ENCODE results near the gene PCDHGA1.
"Not testable (repeated sequence)": the region's sequence is repeated elsewhere in the genome, so short reads cannot be mapped to it uniquely, and the experiment has no call there.

Gene PCDHGA1

DNA sequence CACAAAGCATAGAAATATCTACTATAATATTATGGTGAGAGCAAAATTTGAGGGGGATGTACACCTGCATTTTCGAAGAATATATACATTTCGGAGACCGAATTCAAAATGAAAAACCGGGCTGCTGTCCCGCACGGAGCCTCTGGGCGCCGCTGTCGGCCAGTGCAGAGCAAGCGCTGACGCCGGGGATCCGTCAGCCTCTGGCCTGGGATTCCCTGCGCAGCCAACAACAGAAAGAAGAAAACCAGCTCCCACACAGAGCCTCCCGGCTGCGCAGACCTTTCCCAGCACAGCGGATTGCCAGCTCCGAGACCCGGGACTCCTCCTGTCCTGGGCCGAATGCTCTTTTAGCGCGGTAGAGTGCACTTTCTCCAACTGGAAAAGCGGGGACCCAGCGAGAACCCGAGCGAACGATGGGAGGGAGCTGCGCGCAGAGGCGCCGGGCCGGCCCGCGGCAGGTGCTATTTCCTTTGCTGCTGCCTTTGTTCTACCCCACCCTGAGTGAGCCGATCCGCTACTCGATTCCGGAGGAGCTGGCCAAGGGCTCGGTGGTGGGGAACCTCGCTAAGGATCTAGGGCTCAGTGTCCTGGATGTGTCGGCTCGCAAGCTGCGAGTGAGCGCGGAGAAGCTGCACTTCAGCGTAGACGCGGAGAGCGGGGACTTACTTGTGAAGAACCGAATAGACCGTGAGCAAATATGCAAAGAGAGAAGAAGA lies 77.6 kb downstream of the PCDHGA1 start, which contains the start of gene PCDHGB6:
TSS of gene PCDHGB6 (plus strand) at position 232 of the 716 bp plus-strand sequence. CDS start at position 414, 182 bp downstream.
- Histone ChIP-seq H3K9ac (ENCODE audit: low read depth, low read length) (peak within 1 kb of the TSS; percentile 54), H3K27me3 (ENCODE audit: control insufficient read depth, insufficient read depth, low read length) (peaks cover 14% of the 10 kb centered on the region), H3K4me3 (ENCODE audit: low read depth, low read length) (peak within 1 kb of the TSS; percentile 72)
- not testable (repeated sequence) for H3K4me1 ChIP-seq (ENCODE audit: control insufficient read depth, insufficient read depth, low read length); H3K9me3 ChIP-seq (ENCODE audit: control insufficient read depth, insufficient read depth, low read length); H3K36me3 ChIP-seq (ENCODE audit: control insufficient read depth, insufficient read depth, low read length)

DNA sequence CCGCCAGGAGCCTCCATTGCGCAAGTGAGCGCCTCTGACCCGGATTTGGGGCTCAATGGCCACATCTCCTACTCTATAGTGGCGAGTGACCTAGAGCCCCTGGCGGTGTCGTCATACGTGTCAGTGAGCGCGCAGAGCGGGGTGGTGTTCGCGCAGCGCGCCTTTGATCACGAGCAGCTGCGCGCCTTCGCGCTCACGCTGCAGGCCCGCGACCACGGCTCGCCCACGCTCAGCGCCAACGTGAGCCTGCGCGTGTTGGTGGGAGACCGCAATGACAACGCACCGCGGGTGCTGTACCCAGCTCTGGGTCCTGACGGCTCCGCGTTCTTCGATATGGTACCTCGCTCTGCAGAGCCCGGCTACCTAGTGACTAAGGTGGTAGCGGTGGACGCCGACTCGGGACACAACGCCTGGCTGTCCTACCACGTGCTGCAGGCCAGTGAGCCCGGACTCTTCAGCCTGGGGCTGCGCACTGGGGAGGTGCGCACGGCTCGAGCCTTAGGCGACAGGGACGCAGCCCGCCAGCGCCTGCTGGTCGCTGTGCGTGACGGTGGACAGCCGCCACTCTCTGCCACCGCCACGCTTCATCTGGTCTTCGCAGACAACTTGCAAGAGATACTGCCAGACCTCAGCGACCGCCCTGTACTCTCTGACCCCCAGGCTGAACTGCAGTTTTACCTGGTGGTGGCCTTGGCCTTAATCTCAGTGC lies 79.4 kb downstream of the PCDHGA1 start:
- H3K9me3 ChIP-seq (ENCODE audit: control insufficient read depth, insufficient read depth, low read length) = no peaks in the 10 kb centered on the region
- no peak overlapping the region for H3K9ac ChIP-seq (ENCODE audit: low read depth, low read length)
- no peaks in the 10 kb centered on the region for H3K36me3 ChIP-seq (ENCODE audit: control insufficient read depth, insufficient read depth, low read length)
- no peak overlapping the region for H3K4me3 ChIP-seq (ENCODE audit: low read depth, low read length)
- H3K4me1 ChIP-seq (ENCODE audit: control insufficient read depth, insufficient read depth, low read length) = no peaks in the 10 kb centered on the region
- peaks cover 14% of the 10 kb centered on the region for H3K27me3 ChIP-seq (ENCODE audit: control insufficient read depth, insufficient read depth, low read length)

DNA sequence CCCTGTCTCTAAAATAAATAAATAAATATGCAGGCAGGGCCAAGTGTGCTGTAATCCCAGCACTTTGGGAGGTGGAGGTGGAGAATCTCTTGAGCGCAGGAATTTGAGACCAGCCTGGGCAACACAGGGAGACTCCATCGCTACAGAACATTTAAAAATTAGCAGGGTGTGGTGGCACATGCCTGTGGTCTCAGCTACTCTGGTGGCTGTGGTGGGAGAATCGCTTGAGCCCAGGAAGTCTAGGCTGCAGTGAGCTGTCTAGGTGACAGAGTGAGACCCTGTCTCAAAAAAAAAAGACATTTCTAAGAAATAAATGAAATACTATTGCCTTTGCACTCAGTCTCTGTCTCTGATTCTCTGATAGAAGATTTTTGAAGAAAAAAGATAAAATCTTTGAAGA lies 81.3 kb downstream of the PCDHGA1 start:
- Histone ChIP-seq H3K4me3 (ENCODE audit: low read depth, low read length) (no peak overlapping the region), H3K9ac (ENCODE audit: low read depth, low read length) (no peak overlapping the region), H3K4me1 (ENCODE audit: control insufficient read depth, insufficient read depth, low read length) (no peaks in the 10 kb centered on the region), H3K9me3 (ENCODE audit: control insufficient read depth, insufficient read depth, low read length) (no peaks in the 10 kb centered on the region), H3K36me3 (ENCODE audit: control insufficient read depth, insufficient read depth, low read length) (no peaks in the 10 kb centered on the region), H3K27me3 (ENCODE audit: control insufficient read depth, insufficient read depth, low read length) (peaks cover 14% of the 10 kb centered on the region)

DNA sequence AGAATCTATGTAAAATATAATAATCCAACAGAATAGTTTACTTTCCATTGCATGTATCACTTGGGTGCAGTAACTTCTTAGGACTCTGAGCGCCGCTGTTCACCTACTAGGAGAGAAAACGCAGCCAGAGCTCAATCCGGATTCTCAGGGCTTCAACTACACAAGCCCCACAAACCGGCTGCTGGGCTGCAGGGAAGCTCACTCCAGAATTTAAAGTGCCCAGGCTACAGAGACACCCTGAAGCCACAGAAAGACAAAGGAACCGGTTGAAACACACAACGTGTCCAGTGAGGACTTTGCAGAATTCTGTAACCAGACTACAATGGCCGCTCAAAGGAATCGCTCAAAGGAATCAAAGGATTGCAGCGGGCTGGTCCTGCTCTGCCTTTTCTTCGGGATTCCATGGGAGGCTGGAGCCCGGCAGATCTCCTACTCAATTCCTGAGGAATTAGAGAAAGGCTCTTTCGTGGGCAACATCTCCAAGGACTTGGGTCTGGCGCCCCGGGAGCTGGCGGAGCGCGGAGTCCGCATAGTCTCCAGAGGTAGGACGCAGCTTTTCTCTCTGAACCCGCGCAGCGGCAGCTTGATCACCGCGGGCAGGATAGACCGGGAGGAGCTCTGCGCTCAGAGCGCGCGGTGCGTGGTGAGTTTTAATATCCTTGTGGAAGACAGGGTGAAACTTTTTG lies 82.7 kb downstream of the PCDHGA1 start, which contains the start of gene PCDHGA10:
TSS of gene PCDHGA10 (plus strand) at position 134 of the 686 bp plus-strand sequence. CDS start at position 323, 189 bp downstream.
- no peaks in the 10 kb centered on the region for H3K4me1 ChIP-seq (ENCODE audit: control insufficient read depth, insufficient read depth, low read length)
- no peaks in the 10 kb centered on the region for H3K9me3 ChIP-seq (ENCODE audit: control insufficient read depth, insufficient read depth, low read length)
- H3K36me3 ChIP-seq (ENCODE audit: control insufficient read depth, insufficient read depth, low read length) = no peaks in the 10 kb centered on the region
- peak within 1 kb of the TSS; percentile 59 for H3K4me3 ChIP-seq (ENCODE audit: low read depth, low read length)
- H3K9ac ChIP-seq (ENCODE audit: low read depth, low read length) = peak within 1 kb of the TSS; percentile 28
- H3K27me3 ChIP-seq (ENCODE audit: control insufficient read depth, insufficient read depth, low read length) = peaks cover 15% of the 10 kb centered on the region

DNA sequence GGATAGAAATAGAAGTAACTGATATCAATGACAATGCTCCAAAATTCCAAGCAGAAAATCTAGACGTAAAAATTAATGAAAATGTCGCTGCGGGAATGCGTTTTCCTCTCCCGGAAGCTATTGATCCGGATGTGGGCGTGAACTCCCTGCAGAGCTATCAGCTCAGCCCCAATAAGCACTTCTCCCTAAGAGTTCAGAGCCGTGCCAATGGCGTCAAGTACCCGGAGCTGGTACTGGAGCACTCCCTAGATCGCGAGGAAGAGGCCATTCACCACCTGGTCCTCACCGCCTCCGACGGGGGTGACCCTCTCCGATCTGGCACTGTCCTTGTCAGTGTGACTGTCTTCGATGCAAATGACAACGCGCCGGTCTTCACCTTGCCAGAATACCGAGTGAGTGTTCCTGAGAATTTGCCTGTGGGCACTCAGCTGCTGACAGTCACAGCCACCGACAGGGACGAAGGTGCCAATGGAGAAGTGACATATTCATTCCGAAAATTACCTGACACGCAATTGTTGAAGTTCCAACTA lies 83.3 kb downstream of the PCDHGA1 start:
- Histone ChIP-seq H3K27me3 (ENCODE audit: control insufficient read depth, insufficient read depth, low read length) (peaks cover 17% of the 10 kb centered on the region), H3K36me3 (ENCODE audit: control insufficient read depth, insufficient read depth, low read length) (no peaks in the 10 kb centered on the region), H3K9ac (ENCODE audit: low read depth, low read length) (peak overlapping the region; percentile 28), H3K4me3 (ENCODE audit: low read depth, low read length) (peak overlapping the region; percentile 59), H3K4me1 (ENCODE audit: control insufficient read depth, insufficient read depth, low read length) (no peaks in the 10 kb centered on the region), H3K9me3 (ENCODE audit: control insufficient read depth, insufficient read depth, low read length) (no peaks in the 10 kb centered on the region)

DNA sequence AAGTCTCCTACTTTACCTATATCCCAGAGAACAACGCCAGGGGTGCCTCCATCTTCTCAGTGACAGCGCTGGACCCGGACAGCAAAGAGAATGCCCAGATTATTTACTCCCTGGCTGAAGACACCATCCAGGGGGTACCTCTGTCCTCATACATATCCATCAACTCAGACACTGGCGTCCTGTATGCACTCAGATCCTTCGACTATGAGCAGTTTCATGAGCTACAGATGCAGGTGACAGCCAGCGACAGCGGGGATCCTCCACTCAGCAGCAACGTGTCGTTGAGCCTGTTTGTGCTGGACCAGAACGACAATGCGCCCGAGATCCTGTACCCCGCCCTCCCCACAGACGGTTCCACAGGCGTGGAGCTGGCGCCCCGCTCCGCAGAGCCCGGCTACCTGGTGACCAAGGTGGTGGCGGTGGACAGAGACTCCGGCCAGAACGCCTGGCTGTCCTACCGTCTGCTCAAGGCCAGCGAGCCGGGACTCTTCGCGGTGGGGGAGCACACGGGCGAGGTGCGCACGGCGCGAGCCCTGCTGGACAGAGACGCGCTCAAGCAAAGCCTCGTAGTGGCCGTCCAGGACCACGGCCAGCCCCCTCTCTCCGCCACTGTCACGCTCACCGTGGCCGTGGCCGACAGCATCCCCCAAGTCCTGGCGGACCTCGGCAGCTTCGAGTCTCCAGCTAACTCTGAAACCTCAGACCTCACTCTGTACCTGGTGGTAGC lies 84.4 kb downstream of the PCDHGA1 start:
- H3K4me3 ChIP-seq (ENCODE audit: low read depth, low read length); H3K36me3 ChIP-seq (ENCODE audit: control insufficient read depth, insufficient read depth, low read length); H3K4me1 ChIP-seq (ENCODE audit: control insufficient read depth, insufficient read depth, low read length); H3K9ac ChIP-seq (ENCODE audit: low read depth, low read length); H3K9me3 ChIP-seq (ENCODE audit: control insufficient read depth, insufficient read depth, low read length): not testable (repeated sequence)
- peaks cover 14% of the 10 kb centered on the region for H3K27me3 ChIP-seq (ENCODE audit: control insufficient read depth, insufficient read depth, low read length)

DNA sequence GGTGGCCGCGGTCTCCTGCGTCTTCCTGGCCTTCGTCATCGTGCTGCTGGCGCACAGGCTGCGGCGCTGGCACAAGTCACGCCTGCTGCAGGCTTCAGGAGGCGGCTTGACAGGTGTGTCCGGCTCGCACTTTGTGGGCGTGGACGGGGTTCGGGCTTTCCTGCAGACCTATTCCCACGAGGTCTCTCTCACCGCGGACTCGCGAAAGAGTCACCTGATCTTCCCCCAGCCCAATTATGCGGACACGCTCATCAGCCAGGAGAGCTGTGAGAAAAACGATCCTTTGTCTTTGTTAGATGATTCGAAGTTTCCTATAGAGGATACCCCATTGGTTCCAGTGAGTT lies 84.9 kb downstream of the PCDHGA1 start:
- H3K4me3 ChIP-seq (ENCODE audit: low read depth, low read length); H3K9ac ChIP-seq (ENCODE audit: low read depth, low read length); H3K9me3 ChIP-seq (ENCODE audit: control insufficient read depth, insufficient read depth, low read length); H3K4me1 ChIP-seq (ENCODE audit: control insufficient read depth, insufficient read depth, low read length); H3K36me3 ChIP-seq (ENCODE audit: control insufficient read depth, insufficient read depth, low read length): not testable (repeated sequence)
- H3K27me3 ChIP-seq (ENCODE audit: control insufficient read depth, insufficient read depth, low read length) = peaks cover 17% of the 10 kb centered on the region

DNA sequence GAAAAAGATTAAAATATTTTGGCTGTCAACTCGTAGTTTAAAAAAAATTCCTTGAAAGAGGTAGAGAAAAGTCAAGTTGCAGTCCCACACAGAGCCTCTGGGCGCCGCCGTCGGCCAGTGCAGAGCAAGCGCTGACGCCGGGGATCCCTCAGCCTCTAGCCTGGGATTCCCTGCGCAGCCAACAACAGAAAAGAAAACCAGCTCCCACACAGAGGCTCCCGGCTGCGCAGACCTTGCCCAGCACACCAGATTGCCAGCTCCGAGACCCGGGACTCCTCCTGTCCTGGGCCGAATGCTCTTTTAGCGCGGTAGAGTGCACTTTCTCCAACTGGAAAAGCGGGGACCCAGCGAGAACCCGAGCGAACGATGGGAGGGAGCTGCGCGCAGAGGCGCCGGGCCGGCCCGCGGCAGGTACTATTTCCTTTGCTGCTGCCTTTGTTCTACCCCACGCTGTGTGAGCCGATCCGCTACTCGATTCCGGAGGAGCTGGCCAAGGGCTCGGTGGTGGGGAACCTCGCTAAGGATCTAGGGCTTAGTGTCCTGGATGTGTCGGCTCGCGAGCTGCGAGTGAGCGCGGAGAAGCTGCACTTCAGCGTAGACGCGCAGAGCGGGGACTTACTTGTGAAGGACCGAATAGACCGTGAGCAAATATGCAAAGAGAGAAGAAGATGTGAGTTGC lies 87.3 kb downstream of the PCDHGA1 start, which contains the start of gene PCDHGB7:
TSS of gene PCDHGB7 (plus strand) at position 184 of the 679 bp plus-strand sequence. CDS start at position 367, 183 bp downstream.
- Histone ChIP-seq H3K9ac (ENCODE audit: low read depth, low read length) (peak within 1 kb of the TSS; percentile 56), H3K27me3 (ENCODE audit: control insufficient read depth, insufficient read depth, low read length) (peaks cover 17% of the 10 kb centered on the region), H3K4me3 (ENCODE audit: low read depth, low read length) (peak within 1 kb of the TSS; percentile 55)
- H3K36me3 ChIP-seq (ENCODE audit: control insufficient read depth, insufficient read depth, low read length); H3K9me3 ChIP-seq (ENCODE audit: control insufficient read depth, insufficient read depth, low read length); H3K4me1 ChIP-seq (ENCODE audit: control insufficient read depth, insufficient read depth, low read length): not testable (repeated sequence)

DNA sequence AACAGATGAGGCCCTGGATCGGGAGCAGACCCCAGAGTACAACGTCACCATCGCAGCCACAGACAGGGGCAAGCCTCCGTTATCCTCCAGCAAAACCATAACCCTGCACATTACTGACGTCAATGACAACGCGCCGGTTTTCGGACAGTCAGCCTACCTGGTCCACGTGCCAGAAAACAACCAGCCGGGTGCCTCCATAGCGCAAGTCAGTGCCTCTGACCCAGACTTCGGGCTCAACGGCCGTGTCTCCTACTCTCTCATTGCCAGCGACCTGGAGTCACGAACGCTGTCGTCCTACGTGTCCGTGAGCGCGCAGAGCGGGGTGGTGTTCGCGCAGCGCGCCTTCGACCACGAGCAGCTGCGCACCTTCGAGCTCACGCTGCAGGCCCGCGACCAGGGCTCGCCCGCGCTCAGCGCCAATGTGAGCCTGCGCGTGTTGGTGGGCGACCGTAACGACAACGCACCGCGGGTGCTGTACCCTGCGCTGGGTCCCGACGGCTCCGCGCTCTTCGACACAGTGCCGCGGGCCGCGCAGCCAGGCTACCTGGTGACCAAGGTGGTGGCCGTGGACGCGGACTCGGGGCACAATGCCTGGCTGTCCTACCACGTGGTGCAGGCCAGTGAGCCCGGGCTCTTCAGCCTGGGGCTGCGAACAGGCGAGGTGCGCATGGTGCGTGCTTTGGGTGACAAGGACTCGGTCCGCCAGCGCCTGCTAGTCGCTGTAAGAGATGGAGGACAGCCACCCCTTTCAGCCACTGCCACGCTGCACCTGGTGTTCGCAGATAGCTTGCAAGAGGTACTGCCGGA lies 89.0 kb downstream of the PCDHGA1 start:
- Histone ChIP-seq H3K4me3 (ENCODE audit: low read depth, low read length) (no peak overlapping the region), H3K27me3 (ENCODE audit: control insufficient read depth, insufficient read depth, low read length) (peaks cover 17% of the 10 kb centered on the region), H3K9me3 (ENCODE audit: control insufficient read depth, insufficient read depth, low read length) (peaks cover 5% of the 10 kb centered on the region)

DNA sequence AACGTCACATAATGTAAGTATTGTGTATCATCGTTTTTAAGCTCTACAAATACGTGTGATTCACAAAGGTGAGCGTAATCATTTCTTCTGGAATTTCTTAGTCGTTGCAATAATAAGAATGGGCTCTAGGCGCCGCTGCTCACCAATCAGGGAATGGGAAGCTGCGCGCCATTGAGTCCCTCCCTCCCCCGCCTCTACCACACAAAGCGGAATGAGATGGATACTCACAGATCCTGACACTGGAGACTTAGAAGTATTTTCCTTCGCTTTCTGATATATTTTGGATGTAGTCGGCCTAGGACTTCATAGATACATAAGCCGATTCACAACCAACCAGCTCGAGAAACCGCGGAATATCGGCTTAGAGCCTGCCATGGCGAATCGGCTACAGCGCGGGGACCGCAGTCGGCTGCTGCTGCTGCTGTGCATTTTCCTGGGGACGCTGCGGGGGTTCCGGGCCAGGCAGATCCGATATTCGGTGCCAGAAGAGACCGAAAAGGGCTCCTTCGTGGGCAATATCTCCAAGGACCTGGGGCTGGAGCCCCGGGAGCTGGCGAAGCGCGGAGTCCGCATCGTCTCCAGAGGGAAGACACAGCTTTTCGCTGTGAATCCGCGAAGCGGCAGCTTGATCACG lies 90.7 kb downstream of the PCDHGA1 start, which contains the start of gene PCDHGA11:
TSS of gene PCDHGA11 (plus strand) at position 197 of the 634 bp plus-strand sequence. CDS start at position 374, 177 bp downstream.
- no peaks in the 10 kb centered on the region for H3K36me3 ChIP-seq (ENCODE audit: control insufficient read depth, insufficient read depth, low read length)
- no peaks in the 10 kb centered on the region for H3K4me1 ChIP-seq (ENCODE audit: control insufficient read depth, insufficient read depth, low read length)
- peaks cover 17% of the 10 kb centered on the region for H3K27me3 ChIP-seq (ENCODE audit: control insufficient read depth, insufficient read depth, low read length)
- peaks cover 5% of the 10 kb centered on the region for H3K9me3 ChIP-seq (ENCODE audit: control insufficient read depth, insufficient read depth, low read length)
- H3K4me3 ChIP-seq (ENCODE audit: low read depth, low read length) = peak within 1 kb of the TSS; percentile 52
- no peak within 1 kb of the TSS for H3K9ac ChIP-seq (ENCODE audit: low read depth, low read length)

More for the DNA sequence above, 89.0 kb downstream of the PCDHGA1 start:
- no peaks in the 10 kb centered on the region for H3K4me1 ChIP-seq (ENCODE audit: control insufficient read depth, insufficient read depth, low read length)
- H3K9ac ChIP-seq (ENCODE audit: low read depth, low read length) = no peak overlapping the region
- H3K36me3 ChIP-seq (ENCODE audit: control insufficient read depth, insufficient read depth, low read length) = no peaks in the 10 kb centered on the region
